Fibroblast of pulmonary artery (primary cell): ENCODE results near the gene FOS.
A peak's percentile ranks its signal among the peaks of the same experiment; 100 is the strongest.

Source experiments
- DNase-seq: peaks from one replicate; pipeline ENCODE4 v3.0.0-alpha.2; 2010; ENCODE audit warnings: low read depth
- H3K4me3 ChIP-seq: replicated peaks from 2 replicates; pipeline ENCODE4 v1.5.1; 2011; ENCODE audit warnings: low read depth, mild to moderate bottlenecking, control low read depth, low read length, moderate library complexity
- TF ChIP-seq, protein P1 (sequence below): IDR thresholded peaks from 2 replicates; pipeline ENCODE4 v1.5.1; 2011; ENCODE audit warnings: mild to moderate bottlenecking, control low read depth, low read length, inconsistent platforms; ENCODE audit errors: missing control alignments

Gene FOS

DNA sequence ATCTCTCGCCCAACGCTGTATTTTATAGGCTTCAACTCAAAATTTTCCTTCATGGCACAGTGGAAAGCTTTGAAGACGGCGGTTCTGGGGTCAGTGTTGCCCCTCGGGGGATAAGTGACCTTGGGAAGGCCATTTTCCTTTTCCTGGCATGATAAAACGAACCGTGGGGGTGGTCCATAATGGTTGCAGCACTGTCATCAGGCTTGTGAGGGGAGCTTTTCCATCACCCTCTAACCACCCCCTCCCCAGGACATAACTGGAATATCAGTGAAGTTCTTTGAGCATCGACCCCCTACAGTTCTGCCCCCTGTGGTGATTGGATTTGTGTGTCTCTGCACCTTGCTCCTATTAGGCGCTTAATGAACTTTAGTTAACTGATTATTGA is 16.0 kb downstream of the FOS start:
- peak overlapping the region; percentile 63 for H3K4me3 ChIP-seq
- TF ChIP-seq, protein P1, sequence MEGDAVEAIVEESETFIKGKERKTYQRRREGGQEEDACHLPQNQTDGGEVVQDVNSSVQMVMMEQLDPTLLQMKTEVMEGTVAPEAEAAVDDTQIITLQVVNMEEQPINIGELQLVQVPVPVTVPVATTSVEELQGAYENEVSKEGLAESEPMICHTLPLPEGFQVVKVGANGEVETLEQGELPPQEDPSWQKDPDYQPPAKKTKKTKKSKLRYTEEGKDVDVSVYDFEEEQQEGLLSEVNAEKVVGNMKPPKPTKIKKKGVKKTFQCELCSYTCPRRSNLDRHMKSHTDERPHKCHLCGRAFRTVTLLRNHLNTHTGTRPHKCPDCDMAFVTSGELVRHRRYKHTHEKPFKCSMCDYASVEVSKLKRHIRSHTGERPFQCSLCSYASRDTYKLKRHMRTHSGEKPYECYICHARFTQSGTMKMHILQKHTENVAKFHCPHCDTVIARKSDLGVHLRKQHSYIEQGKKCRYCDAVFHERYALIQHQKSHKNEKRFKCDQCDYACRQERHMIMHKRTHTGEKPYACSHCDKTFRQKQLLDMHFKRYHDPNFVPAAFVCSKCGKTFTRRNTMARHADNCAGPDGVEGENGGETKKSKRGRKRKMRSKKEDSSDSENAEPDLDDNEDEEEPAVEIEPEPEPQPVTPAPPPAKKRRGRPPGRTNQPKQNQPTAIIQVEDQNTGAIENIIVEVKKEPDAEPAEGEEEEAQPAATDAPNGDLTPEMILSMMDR, result peak; percentile 24
- DNase-seq, result no peak

DNA sequence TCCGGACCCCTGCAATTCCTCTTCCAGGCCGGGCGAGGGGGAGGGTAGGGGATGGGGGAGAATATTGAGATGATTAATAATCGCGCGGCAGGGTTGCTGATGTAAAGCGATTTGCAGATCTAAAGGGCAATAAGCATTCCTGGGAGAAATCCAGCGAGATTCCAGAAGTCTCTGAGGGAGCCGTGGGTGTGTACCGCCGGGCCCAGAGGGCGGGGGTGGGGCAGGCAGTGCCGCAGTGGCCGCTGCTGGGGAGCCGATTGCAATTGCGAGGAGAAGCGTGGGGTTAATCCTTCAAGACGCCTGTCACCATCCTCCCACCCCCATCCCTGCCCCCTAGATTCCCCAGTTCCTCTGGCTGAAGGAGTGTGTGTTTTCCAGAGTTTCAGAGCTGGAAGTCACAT is 16.4 kb downstream of the FOS start:
- peak overlapping the region; percentile 63 for H3K4me3 ChIP-seq
- peak; percentile 85 for DNase-seq
- TF ChIP-seq, protein P1, result no peak

DNA sequence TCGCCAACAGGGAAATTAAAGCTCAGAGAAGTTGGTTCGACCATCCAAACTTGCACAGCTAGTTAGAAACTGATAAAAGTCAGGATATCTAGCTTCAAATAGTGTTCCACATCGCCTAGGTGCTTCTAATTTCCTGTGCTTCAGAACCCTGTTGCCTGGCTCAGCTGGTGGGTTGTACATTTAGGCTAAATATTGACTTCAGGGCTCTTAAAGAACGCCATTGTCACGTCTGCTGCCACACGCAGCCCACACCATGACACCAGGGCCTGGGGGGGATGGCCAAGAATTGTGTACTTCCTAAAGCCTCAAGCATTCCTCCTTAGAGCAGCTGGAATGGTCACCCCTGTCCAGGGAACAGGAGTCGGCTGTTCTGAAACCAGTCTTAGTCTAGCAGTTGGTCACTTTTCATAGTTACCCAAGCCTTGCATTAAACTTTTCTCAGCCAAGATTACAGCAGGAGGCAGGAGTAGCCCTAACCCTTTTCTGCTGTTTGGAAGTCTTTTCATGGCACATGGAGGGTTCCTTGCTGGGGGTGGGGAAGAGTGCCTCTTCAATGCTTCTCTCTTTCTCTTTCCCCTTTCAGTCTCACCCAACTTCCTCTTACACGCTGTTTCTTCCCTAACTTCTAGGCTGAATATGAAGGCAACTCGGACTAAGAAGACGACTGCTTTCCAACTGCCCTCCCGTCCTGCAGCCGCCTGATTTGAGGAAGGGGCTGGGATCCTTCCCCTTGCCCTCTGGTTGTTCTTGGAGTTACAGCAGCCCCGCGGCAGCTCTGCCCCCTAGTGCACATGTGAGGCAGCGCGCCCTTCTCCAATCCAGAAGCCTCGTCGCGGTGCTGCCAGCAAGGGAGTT is 17.1 kb downstream of the FOS start:
- H3K4me3 ChIP-seq, result peak overlapping the region; percentile 63
- TF ChIP-seq, protein P1, result peak; percentile 97
- peak; percentile 82 for DNase-seq

DNA sequence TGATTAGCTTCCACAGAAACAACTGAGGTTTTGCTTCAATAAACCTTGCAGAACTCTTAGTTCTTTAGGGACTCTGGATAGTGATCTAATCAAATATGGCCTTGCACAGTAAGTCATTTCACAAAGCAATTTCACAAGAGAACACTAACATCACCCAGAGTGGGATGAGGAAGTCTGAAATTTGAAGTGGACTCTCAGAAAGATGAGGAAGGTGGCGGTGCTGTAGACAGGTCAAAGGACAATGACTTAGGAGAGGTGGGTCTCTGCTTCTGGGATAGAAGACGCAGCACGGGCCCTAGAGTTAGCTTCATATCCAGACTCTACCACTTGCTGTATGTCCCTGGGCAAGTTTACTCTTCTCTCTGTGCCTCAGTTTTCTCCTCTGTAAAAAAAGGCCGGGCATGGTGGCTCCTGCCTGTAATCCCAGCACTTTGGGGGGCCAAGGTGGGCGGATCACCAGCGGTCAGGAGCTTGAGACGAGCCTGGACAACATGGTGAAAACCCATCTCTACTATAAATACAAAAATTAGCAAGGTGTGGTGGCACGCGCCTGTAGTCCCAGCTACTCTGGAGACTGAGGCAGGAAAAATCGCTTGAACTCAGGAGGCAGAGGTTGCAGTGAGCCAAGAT is 18.9 kb downstream of the FOS start:
- no peak overlapping the region for H3K4me3 ChIP-seq
- TF ChIP-seq, protein P1, result no peak
- no peak for DNase-seq

DNA sequence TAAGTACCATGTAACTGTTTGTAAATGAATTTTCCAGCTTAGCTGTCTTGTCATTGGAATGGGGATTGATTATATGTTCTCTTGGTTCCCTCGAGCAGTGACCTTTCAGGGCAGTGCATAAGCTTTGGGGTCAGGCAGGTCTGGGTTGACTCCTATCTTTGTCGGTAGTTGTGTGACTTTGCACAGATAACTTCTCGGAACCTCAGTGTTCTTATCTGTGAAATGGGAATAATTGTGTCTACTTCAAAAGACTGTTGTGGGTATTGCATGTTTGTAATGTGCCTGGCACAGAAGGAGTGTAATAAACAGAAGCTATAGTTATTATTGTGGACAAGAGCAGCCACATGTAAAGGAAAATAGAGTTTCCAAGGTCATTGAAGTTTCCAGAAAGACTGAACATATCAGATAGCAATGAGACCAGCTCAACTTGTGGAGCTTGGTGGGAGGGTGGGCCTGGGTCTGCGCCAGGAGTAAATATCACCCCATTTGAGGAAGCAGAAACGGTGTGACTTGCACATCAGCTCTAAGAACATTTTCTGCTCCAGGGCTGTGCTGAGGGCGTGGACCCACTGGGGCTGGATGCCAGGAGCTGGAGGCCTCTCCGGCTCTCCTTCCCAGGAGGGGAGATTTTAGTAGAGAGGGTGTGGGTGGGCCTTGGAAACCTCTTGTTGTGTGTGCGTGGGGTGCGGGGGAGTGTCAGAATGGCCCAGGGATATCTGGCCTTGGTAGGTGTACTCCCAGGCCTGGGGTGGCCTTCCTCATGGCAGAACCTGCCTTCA is 19.7 kb downstream of the FOS start:
- no peak overlapping the region for H3K4me3 ChIP-seq
- TF ChIP-seq, protein P1, result no peak
- peak; percentile 91 for DNase-seq

DNA sequence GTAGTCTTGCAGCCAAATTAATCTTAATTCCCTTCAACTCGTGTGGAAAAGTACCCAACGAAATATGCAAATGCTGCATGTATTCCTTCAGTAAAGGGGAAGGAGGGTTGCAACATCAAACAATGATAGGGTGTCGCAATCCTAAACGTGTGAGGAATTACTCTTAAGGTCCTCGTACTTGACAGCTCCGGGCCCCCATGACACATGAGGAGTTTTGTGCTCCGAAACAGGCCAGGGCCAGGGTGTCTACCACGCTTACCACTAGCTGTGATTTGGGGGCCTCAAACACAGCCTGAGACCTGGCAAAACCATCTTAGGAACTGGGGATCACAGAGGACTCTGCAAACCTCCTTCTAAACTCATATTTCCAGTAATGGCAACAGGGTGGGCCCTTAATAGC is 20.4 kb downstream of the FOS start:
- TF ChIP-seq, protein P1, result no peak
- peak; percentile 96 for DNase-seq
- no peak overlapping the region for H3K4me3 ChIP-seq
